ENCODE measurements around the gene LRMDA.

The LRMDA gene

DNA sequence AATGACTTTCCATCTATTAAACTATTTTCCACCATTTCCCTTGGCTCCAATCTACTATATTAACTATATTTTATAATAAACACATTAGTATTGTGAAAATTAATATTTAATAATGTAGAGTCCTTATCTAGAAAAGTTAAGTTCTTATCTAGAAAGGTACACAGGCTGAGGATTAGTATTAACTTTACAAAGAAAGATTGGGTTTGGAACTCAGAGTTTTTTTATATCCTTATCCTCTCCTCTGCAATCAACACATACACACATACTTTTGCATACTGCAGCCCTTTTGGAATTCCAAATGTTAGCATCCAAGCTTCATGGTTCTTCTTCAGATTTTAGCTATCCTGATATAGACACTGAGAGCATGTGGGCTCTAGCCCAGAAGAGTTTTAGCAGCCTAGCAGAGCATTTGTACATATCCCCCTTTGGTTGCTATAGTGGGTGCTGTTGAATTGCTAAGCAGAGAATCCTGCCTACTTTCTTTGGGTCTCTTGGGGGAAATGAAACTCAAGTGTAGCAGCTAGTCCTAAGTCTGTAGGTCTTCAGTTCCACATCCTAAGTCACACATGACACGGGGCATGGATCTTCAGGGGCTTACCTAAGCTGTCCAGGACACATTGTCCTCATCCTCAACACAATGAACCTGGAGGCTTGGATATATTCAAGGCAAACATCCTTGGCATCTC, 874.6 kb downstream of the LRMDA start:
- no peaks in the 10 kb centered on the region for H3K36me3 ChIP-seq (ENCODE audit: control insufficient read depth, insufficient read depth, low read length)
- H3K4me1 ChIP-seq = no peaks in the 10 kb centered on the region
- H3K79me2 ChIP-seq = no peaks in the 10 kb centered on the region
- no peak overlapping the region for H3K9ac ChIP-seq
- no peak overlapping the region for H3K27ac ChIP-seq
- TF ChIP-seq CTCF (IDR thresholded peaks at IDR 0.05) = no peak
- H2AFZ ChIP-seq = no peak overlapping the region
- no peaks in the 10 kb centered on the region for H3K27me3 ChIP-seq (ENCODE audit: control insufficient read depth, insufficient read depth, low read length)
- no peak overlapping the region for H3K4me3 ChIP-seq (ENCODE audit: low read depth, low read length)
- no peak overlapping the region for H3K4me2 ChIP-seq (ENCODE audit: low read length)
- no peaks in the 10 kb centered on the region for H3K9me3 ChIP-seq (ENCODE audit: control insufficient read depth, low read length)

- Histone ChIP-seq H3K27ac (no peak overlapping the region), H2AFZ (no peak overlapping the region), H3K36me3 (ENCODE audit: control insufficient read depth, insufficient read depth, low read length) (no peaks in the 10 kb centered on the region), H3K4me1 (no peaks in the 10 kb centered on the region), H3K4me2 (ENCODE audit: low read length) (no peak overlapping the region), H3K79me2 (no peaks in the 10 kb centered on the region), H3K4me3 (ENCODE audit: low read depth, low read length) (no peak overlapping the region), H3K27me3 (ENCODE audit: control insufficient read depth, insufficient read depth, low read length) (no peaks in the 10 kb centered on the region), H3K9me3 (ENCODE audit: control insufficient read depth, low read length) (no peaks in the 10 kb centered on the region), H3K9ac (no peak overlapping the region)
- TF ChIP-seq CTCF (IDR thresholded peaks at IDR 0.05) = no peak
Observed at GRCh38 chr10:76306856-76307255, 875.4 kb downstream of the LRMDA start.

GRCh38 chr10:76309070-76309469, 877.6 kb downstream of the LRMDA start:
- H3K79me2 ChIP-seq = no peaks in the 10 kb centered on the region
- no peak for TF ChIP-seq CTCF (IDR thresholded peaks at IDR 0.05)
- H3K4me3 ChIP-seq (ENCODE audit: low read depth, low read length) = no peak overlapping the region
- H3K27me3 ChIP-seq (ENCODE audit: control insufficient read depth, insufficient read depth, low read length) = no peaks in the 10 kb centered on the region
- no peaks in the 10 kb centered on the region for H3K36me3 ChIP-seq (ENCODE audit: control insufficient read depth, insufficient read depth, low read length)
- H3K9ac ChIP-seq = no peak overlapping the region
- no peak overlapping the region for H3K27ac ChIP-seq
- no peaks in the 10 kb centered on the region for H3K4me1 ChIP-seq
- H3K4me2 ChIP-seq (ENCODE audit: low read length) = no peak overlapping the region
- no peaks in the 10 kb centered on the region for H3K9me3 ChIP-seq (ENCODE audit: control insufficient read depth, low read length)
- H2AFZ ChIP-seq = no peak overlapping the region

DNA sequence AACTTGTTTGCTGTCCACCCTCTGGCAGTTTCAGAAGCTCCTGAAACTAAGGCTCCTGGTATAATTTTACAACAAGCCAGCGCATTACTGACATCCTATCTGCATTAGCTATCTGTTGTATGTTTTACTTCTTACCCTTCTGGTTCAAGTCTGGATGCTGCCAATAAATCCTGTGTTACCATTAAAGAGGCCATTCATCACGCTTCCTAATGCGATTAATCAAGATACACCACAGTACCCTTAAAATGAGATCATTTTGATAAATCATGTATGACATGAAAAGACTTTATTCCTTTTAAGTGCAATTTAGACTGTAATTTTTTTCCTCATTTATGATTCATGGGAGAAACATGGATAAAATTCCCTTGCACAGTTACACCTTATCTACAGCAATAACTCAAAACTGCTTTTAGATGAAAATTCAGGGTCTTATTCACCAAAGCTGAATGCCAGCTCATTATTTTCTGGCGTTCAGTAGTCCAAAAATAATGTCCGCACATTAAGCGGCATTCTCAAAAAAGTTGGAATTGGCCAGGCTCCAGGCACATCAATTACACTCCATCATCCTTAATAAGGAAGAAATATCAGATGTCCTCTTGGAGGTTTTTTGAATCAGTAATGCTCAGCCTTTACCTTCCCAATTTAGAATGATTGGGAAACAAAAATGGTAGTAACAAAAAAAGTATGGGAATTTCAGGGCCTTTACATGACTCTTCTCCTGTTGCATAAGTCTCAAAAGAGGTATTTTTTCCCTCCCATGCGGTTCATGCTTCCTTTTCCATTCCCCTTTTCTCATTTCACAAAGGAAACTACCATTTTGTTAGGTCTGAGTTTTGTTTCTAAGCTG, 878.5 kb downstream of the LRMDA start:
- Histone ChIP-seq H3K9ac (no peak overlapping the region), H3K79me2 (no peaks in the 10 kb centered on the region), H2AFZ (no peak overlapping the region), H3K36me3 (ENCODE audit: control insufficient read depth, insufficient read depth, low read length) (no peaks in the 10 kb centered on the region), H3K4me3 (ENCODE audit: low read depth, low read length) (no peak overlapping the region), H3K4me2 (ENCODE audit: low read length) (no peak overlapping the region), H3K27me3 (ENCODE audit: control insufficient read depth, insufficient read depth, low read length) (no peaks in the 10 kb centered on the region), H3K4me1 (no peaks in the 10 kb centered on the region), H3K9me3 (ENCODE audit: control insufficient read depth, low read length) (no peaks in the 10 kb centered on the region), H3K27ac (no peak overlapping the region)
- TF ChIP-seq CTCF (IDR thresholded peaks at IDR 0.05) = no peak

Measured in parathyroid adenoma (tissue), 2 donors.